ENCODE results near the gene CYGB. TPM values are rescaled to one million over a fixed set of nuclear protein-coding genes. Genes with fewer than 3 reads are reported as not detected.

Gene CYGB
- polyA plus RNA-seq, 1 of the 3 experiments (the other 2 are of a cell fraction) = 1.7 TPM

DNA sequence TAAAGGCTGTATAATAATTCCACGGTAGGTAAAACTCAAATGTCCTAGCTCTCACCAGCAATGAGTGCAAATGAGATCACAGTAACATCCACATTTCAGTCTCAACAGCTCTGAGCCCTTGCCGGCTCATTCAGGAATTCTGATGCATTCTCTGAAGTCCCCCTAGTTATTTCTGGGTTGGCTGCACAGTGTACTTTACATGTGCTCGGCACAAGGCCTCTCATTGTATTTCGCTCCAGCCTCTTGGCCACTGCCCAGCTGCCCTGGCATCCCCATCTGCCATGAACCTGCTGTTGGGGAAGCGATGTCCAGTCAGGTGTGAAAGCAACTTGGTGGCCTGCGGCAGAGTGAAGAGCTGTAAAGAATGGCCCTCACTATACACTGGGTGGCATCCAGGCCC is 16.6 kb upstream of the CYGB start (continued):
- TF ChIP-seq, protein P1, sequence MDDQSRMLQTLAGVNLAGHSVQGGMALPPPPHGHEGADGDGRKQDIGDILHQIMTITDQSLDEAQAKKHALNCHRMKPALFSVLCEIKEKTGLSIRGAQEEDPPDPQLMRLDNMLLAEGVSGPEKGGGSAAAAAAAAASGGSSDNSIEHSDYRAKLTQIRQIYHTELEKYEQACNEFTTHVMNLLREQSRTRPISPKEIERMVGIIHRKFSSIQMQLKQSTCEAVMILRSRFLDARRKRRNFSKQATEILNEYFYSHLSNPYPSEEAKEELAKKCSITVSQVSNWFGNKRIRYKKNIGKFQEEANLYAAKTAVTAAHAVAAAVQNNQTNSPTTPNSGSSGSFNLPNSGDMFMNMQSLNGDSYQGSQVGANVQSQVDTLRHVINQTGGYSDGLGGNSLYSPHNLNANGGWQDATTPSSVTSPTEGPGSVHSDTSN (IDR thresholded peaks at IDR 0.05) = no peak
- TF ChIP-seq RFX5 (IDR thresholded peaks at IDR 0.05; ENCODE audit: low read length) (no peak), TEAD4 (IDR thresholded peaks at IDR 0.05; ENCODE audit: borderline replicate concordance, insufficient read depth) (no peak)

DNA sequence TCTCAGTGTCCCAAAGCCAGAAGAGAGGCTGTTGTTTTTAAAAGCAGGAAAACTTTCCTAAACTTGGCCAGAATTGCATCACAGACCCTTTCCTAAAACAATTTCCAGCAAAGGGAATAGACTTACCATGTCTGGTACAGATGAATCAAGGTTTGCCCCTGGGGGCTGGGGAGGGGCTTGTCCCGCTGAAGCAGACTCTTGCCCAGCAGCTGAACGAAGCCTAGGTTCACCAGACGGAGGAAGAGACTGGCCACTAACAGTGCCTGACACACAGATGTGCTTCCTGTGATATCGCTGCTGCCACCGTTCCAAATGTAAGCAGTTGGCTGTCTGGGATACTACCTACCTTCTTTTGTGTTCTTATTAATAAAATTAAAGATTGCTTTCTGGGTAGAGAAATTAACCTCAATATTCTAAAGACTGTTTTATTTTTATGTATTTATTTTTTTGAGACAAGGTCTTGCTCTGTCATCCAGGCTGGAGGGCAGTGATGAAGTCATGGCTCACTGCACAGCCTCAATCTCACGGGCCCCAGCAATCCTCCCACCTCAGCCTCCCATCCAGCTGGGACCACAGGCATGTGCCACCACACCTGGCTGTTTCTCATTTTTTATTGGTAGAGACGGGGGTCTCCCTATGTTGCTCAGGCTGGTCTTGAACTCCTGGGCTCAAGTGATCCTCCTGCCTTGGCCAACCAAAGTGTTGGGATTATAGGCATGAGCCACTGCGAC is 15.8 kb upstream of the CYGB start:
- DNase-seq = peak; percentile 65
- H3K27ac ChIP-seq (ENCODE audit: low read depth in 2 of 2, low read length in 1 of 2) = peak overlapping the region in 1 of 2 experiments; percentile 72; a peak in 2 of 4 replicates
- peaks cover 15% of the 10 kb centered on the region for H3K79me2 ChIP-seq (ENCODE audit: insufficient read depth)
- no peaks in the 10 kb centered on the region for H4K20me1 ChIP-seq (ENCODE audit: insufficient read depth)
- 84% methylated on average over 8 of the region's 8 CpGs for WGBS (ENCODE audit: low lambda C conversion rate)
- no peaks in the 10 kb centered on the region for H3K27me3 ChIP-seq (ENCODE audit: insufficient read depth)
- no peaks in the 10 kb centered on the region for H3K9me3 ChIP-seq
- ChIA-PET CTCF (interaction anchor here (0.6 to 14.5 kb wide), 14 partner anchors 8 to 145 kb away, joined by 3 to 319 read pairs (median 4); no protein-coding TSS in a partner anchor), POLR2A (interaction anchor here (1.0 to 2.0 kb wide), 4 partner anchors 8 to 134 kb away, joined by 3 to 10 read pairs (median 6); no protein-coding TSS in a partner anchor)
- TF ChIP-seq EP300 (IDR thresholded peaks at IDR 0.05; ENCODE audit: borderline replicate concordance in 1 of 2, low read depth in 1 of 2, low read length in 1 of 2) = peak in 1 of 2 experiments; percentile 22; a peak in 1 of 4 replicates
- TF ChIP-seq RCOR1 (IDR thresholded peaks at IDR 0.05; ENCODE audit: low read length) = peak; percentile 71; the same call in 1 of the 2 replicates
- TF ChIP-seq CHD2 (IDR thresholded peaks at IDR 0.05; ENCODE audit: low read length, partially characterized antibody) = peak; percentile 10
- TF ChIP-seq POLR2AphosphoS5 (IDR thresholded peaks at IDR 0.05; ENCODE audit: low read depth, low read length) = no peak
- H3K4me3 ChIP-seq (ENCODE audit: low read depth in 2 of 2, low read length in 1 of 2) = no peak overlapping the region
- no peaks in the 10 kb centered on the region for H3K36me3 ChIP-seq (replicated peaks in 1 of 2; ENCODE audit: control insufficient read depth in 1 of 2, insufficient read depth in 2 of 2, low read length in 1 of 2)
- no peak overlapping the region for H3K4me2 ChIP-seq
- H3K9ac ChIP-seq = no peak overlapping the region
- peaks cover 6% of the 10 kb centered on the region for H3F3A ChIP-seq (replicated peaks; ENCODE audit: insufficient read depth)
- no peaks in the 10 kb centered on the region for H3K9me2 ChIP-seq
- H2AFZ ChIP-seq (ENCODE audit: low read depth) = no peak overlapping the region
- peaks cover 0 to 22% of the 10 kb centered on the region in 2 experiments; a peak in 2 of 4 replicates for H3K4me1 ChIP-seq (ENCODE audit: control insufficient read depth in 1 of 2, insufficient read depth in 2 of 2, low read depth in 1 of 2, low read length in 1 of 2)

DNA sequence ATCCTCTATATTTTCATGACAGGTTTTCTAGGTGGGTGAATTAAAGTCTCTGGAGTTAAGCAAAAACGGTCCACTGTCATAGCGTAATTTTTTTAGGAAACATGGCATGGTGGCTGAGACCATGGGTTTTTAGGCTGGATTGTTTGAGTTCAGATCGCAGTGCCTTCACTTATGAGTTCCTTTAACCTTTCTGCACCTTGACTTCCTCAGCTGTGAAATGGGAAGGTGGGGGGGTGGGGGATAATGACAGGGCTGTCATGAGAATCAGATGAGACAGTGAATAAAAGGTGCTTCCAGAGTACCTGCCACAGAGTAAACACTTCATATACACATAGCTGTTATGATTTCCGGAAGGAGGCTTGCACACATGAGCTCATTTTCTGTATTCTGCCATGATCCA is 14.2 kb upstream of the CYGB start:
- no peak overlapping the region for H2AFZ ChIP-seq (ENCODE audit: low read depth)
- peaks cover 6% of the 10 kb centered on the region for H4K20me1 ChIP-seq (ENCODE audit: insufficient read depth)
- ChIA-PET CTCF (interaction anchor here (0.6 to 14.5 kb wide), 14 partner anchors 11 to 574 kb away, joined by 3 to 319 read pairs (median 4); partner anchors contain the start of genes PRCD and ST6GALNAC2), POLR2A (interaction anchor here (0.5 to 1.9 kb wide), 7 partner anchors 11 to 185 kb away, joined by 3 to 5 read pairs (median 4); partner anchors contain the start of gene PRCD)
- TF ChIP-seq MXI1 (IDR thresholded peaks at IDR 0.05; ENCODE audit: low read depth, low read length) (no peak), FOXM1 (IDR thresholded peaks at IDR 0.05; ENCODE audit: low read depth) (no peak)
- no peak overlapping the region for H3K9ac ChIP-seq
- no peaks in the 10 kb centered on the region for H3K36me3 ChIP-seq (replicated peaks in 1 of 2; ENCODE audit: control insufficient read depth in 1 of 2, insufficient read depth in 2 of 2, low read length in 1 of 2)
- no peaks in the 10 kb centered on the region for H3K9me3 ChIP-seq
- DNase-seq = no peak
- WGBS (ENCODE audit: low lambda C conversion rate) = 81% methylated on average over 4 of the region's 4 CpGs
- H3K4me3 ChIP-seq (ENCODE audit: low read depth in 2 of 2, low read length in 1 of 2) = no peak overlapping the region
- peaks cover 4% of the 10 kb centered on the region for H3K79me2 ChIP-seq (ENCODE audit: insufficient read depth)
- H3K4me2 ChIP-seq = no peak overlapping the region
- peaks cover 15% of the 10 kb centered on the region for H3F3A ChIP-seq (replicated peaks; ENCODE audit: insufficient read depth)
- H3K9me2 ChIP-seq = no peaks in the 10 kb centered on the region
- no peak overlapping the region; a peak in 1 of 4 replicates for H3K27ac ChIP-seq (ENCODE audit: low read depth in 2 of 2, low read length in 1 of 2)
- H3K4me1 ChIP-seq (ENCODE audit: control insufficient read depth in 1 of 2, insufficient read depth in 2 of 2, low read depth in 1 of 2, low read length in 1 of 2) = peaks cover 6 to 29% of the 10 kb centered on the region in 2 experiments
- no peaks in the 10 kb centered on the region for H3K27me3 ChIP-seq (ENCODE audit: insufficient read depth)

Data from SK-N-SH (cell line).